GM18951 (cell line): ENCODE results near the gene SEL1L.
"Not testable (repeated sequence)": the region's sequence is repeated elsewhere in the genome, so short reads cannot be mapped to it uniquely, and the experiment has no call there.

Experiments
- POLR2A ChIP-seq: IDR thresholded peaks from 4 replicates; pipeline ENCODE4 v1.6.1; 2011; ENCODE audit warnings: mild to moderate bottlenecking; ENCODE audit not compliant: insufficient read length, insufficient read depth; ENCODE audit errors: extremely low read depth
- in situ Hi-C: fragments of 300-500 bp; cut with MboI; formaldehyde crosslinking; loops from one replicate; pipeline ENCODE4 v1.12.0; 2022; ENCODE audit warnings: low sequenced_read_pairs, mixed read lengths, inconsistent platforms; ENCODE audit not compliant: unreplicated experiment

SEL1L gene

DNA sequence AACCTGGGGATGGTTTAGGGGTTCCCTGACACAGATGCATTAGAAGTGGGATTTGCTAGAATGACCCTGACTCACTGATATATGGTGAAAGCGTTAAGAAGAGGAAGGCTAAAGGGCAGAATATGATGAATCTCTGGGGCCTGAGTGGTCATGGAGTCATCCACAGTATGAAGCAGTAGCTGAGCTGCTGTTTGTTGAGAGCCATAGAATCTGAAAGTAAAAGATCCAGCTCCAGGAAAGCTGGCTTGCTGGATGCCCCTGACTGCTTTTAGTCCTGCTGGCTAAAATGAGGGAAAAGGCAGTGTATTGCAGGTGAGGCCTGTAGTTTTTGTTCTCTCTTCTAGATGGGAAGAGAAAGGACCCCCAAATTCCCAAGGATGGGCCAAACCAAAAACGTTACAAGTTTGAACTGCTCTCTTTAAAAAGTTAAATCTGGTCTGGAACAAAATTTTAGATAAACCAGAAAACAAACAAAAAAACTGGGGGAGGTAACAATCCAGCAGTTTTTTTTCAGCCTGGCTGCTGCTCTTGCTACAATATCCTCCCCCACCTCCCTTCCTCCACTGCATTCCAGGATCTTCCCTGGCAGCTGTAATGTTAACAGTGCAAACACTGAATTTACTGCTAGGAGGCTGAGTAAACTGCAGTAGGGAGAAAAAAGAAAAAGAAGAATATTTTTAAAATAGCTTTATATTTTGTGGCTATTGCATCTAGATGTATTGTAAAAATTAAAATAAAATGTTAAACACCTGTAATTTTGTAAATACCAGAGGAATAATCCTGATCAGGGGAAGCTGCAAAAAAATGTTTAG, 16.5 kb downstream of the SEL1L start:
- in situ Hi-C loops = no loop called here
- TF ChIP-seq POLR2A = no peak

DNA sequence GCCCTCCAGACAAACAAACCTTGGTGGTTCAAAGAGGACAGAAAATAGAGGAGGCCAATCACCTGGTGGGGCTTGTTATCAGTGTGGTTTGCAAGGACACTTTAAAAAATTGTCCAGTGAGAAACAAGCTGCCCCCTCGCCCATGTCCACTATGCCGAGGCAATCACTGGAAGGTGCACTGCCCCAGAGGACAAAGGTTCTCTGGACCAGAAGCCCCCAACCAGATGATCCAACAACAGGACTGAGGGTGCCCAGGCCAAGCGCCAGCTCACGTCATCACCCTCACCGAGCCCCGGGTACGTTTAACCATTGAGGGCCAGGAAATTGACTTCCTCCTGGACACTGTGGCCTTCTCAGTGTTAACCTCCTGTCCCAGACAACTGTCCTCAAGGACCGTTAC, 17.7 kb downstream of the SEL1L start:
- in situ Hi-C loops = not testable (repeated sequence)

DNA sequence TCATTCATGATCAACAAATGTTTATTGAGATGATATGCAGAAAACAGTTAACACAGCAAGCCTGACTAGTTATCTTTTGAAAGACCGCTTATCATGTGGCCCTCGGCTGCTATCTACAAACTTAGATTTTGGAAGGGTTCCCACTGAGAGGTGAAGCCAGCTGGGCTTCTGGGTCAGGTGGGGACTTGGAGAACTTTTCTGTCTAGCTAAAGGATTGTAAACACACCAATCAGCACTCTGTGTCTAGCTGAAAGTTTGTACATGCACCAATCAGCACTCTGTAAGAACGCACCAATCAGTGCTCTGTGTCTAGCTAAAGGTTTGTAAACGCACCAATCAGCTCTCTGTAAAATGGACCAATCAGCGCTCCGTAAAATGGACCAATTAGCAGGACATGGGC, 20.8 kb downstream of the SEL1L start:
- in situ Hi-C loops = not testable (repeated sequence)

DNA sequence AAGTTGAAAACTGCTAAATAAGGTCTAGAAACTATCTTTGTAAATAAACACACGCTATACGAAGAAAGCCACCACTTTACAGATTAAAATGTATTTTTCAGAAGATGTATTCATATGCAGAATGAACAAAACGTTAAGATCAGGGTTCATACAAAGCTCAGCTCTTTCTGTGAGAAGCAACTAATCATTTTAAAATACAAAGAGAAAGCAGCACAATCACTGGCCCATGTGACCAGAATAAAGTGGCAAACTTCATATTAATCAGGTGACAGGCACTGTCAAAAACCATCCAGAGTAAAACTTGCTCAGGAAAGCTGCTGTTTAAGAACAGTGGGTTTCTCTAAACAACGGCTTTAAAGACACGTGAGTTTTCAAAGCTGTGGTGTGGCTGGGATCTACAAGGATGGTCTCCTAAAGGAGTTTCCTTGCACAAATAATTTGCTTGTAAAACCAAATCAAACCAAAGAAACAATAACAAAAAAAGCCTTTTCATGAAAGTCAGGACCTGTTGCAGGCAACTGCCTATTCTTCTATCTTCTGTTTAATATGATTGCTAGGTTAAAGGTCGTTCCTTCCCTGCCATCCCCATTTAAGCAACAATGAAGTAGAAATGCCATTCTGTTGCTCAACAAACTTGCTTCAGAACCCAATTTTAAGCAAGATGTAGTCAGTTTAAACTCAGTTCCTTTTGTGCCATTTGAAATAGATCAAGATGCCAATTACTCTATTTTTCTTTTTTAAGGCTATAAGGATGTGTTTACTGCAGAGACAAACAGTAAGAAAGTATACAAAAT, 22.3 kb downstream of the SEL1L start:
- in situ Hi-C loops = no loop called here
- TF ChIP-seq POLR2A = no peak

DNA sequence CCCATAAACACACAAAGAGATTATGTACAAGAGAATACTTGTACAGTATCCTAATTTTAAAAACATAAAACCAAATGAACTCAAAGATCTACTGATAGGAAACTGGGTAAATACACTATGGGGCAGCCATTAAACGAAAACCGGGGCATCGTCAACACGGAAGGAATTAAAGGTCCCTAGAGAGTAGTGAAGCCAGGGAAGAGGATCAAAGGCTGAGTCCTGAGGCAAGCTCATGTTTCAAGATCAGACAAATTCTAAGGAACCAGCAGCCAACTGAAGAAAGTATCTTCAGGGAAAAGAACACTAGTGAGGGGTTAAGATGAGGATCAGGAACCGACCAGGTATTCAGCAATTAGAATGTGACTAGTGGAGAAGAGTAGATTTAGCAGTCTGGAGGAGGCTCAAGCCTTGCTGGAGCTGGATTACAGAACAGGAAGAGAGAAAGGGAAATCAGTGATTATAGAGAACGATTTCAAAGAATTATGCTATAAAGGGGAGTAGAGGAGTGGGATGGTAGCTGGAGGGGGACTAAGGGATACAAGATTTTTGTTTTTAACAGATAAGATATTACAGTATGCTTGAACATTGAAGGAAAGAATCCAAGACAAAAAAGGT, 23.7 kb downstream of the SEL1L start:
- in situ Hi-C loops = no loop called here
- no peak for TF ChIP-seq POLR2A

DNA sequence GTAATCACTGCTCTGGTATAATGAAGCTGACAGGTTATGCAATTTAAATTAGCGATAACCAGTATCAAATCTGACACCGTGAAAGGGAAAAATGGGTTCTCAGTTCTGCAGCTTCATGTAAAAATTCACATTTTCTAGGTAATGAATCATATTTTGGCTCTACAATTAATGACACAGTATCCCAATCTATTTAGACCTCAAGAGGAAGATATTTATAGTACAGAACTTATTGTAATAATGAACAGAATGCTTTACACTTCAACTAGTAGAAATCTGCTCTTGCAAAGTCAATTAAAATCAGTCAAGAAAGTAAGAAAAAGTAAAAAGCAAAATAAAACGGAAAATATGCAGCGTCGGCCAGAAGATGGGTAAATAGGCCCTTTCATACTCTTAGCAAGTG, 24.3 kb downstream of the SEL1L start:
- no peak for TF ChIP-seq POLR2A

DNA sequence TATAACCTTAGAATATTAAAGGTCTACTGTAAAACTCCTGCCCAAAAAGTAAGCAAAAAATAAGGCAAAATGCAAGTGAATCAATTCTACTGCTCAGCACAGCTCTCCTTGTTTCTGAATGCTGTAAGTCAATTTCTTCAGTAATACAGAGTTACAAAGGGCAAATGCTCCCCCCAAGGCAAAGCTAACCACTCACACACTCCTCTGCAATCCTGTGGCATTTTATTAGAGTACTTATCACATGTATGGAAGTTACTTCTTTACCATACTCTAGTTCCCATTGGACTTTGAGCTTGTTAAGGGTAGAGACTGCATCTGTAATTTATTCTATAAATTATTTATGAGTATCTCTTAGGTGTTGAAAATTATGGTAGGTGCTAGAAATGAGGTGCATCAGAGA, 27.2 kb downstream of the SEL1L start:
- in situ Hi-C loops = no loop called here

More for the DNA sequence above, 24.3 kb downstream of the SEL1L start:
- in situ Hi-C loops = no loop called here

DNA sequence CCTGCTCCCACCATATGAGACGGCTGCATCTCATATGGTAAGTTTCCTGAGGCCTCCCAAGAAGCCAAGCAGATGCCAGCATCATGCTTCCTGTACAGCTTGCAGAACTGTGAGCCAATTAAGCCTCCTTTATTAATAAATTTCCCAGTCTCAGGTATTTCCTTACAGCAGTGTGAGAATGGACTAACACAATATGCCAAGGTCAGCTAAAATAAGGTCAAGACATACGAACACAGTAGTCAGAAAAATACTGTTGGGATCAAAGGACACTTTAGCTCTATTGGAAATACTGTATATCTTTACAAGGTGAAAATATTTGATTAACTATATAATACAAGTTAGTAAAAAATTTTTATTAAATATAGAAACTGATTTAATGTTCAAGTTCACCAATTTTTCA, 28.8 kb downstream of the SEL1L start:
- in situ Hi-C loops = no loop called here
- TF ChIP-seq POLR2A = no peak

More for the DNA sequence above, 27.2 kb downstream of the SEL1L start:
- no peak for TF ChIP-seq POLR2A

DNA sequence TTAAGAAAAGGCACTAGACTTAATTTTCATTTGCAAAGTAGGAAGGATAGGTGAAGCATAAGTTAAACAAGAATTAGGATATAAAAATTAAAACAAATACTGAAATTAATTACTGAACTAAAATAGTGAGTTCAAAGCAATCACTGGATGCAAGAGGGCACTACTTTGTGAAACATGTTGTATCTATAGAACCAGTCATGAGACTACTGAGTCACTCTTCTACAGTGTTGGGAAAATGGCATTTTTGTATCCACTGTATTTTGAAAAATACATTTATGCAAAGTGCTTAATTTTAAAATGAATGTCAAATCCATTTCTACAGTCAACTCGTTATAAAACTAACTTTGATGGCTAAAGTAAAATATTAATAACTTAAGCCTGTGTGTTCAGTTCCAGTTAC, 47.9 kb downstream of the SEL1L start:
- no peak for TF ChIP-seq POLR2A
- in situ Hi-C loops = no loop called here

DNA sequence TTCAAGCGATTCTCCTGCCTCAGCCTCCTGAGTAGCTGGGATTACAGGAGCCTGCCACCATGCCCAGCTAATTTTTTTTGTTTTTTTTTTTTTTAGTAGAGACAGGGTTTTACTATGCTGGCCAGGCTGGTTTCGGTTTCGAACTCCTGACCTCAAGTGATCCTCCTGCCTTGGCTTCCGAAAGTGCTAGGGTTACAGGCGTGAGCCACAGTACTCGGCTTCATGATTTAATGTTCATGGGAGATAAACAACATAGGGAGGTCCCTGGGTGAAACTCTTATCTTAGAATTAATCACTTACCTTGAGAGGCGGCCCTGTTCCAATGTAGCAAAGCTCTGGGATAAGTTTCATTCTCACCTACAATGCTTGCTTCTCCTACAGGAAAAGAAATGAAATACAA, 48.3 kb downstream of the SEL1L start:
- in situ Hi-C loops = no loop called here
- TF ChIP-seq POLR2A = no peak

DNA sequence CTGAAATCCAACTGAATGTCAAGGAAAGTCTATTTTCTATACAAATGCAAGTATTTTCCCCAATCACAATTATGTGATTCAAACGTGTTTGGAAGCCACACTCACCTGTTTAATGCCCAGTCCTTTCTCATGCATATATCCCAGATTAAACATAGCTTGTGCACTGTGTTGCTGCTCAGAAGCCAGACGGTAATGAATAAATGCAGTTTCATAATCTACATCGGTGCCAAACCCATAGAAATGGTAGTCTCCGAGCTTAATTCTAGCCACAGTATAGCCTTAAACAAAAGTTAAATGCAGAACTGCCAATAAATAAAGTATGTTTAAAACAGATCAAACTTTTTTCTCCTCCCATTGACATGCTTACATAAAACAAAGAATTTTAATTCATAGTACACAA, 49.5 kb downstream of the SEL1L start:
- TF ChIP-seq POLR2A = no peak
- in situ Hi-C loops = no loop called here

DNA sequence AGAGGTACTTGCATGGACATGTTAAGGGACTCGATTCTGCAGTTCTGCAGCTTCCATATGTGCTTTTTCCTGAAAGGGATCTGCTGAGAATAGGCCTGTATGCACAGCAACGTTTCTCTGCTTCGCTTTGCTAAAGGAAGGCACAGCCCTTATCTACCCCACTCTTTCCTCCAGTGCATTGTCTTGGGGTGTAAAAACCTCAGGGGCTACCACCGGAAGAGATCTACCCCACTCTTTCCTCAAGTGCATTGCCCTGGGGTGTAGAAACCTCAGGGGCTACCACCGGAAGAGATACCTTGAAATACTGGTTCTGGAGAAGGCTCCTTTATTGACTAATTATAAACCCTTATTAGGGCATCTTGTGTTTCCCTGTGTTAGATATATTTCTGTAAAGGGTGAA, 52.9 kb downstream of the SEL1L start:
- in situ Hi-C loops = no loop called here
- no peak for TF ChIP-seq POLR2A

DNA sequence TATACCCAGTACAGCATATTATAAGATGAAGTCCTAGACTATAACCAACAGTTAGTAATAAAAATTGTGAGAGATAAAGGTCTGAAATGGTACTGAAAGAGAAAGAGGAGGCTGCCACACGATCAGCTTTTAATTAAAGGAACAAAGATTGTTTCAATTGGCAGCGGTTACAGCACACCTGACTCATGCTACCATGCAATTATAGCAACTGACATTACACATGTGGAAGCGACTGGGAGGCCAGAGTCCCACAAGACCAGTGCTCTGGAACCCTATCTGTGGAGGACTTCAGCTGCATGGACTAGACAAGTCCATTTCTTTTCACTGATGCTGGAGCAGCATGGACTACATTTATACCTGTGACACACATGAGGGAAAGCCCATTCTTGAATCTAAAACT, 55.2 kb downstream of the SEL1L start:
- TF ChIP-seq POLR2A = no peak

DNA sequence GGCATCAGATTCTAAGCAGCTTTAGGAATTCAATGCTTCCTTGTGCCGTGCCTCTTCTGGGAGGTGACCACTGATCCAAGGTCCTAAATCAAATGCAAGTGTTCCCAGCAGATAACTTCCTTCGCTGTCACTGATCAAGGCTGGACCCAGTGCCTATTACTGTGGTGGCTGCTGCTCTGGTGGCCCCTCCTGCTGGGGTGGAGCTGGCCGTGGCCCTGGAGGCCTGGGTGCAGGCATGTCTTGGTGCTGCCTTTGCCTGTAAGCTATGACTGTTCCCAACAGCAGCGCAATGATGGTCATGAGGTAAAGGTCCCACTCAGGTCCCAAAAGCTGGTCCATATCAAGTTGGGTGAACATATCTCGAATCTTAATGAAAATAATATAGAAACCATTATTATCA, 56.8 kb downstream of the SEL1L start:
- in situ Hi-C loops = no loop called here

More for the DNA sequence above, 55.2 kb downstream of the SEL1L start:
- in situ Hi-C loops = no loop called here

More for the DNA sequence above, 56.8 kb downstream of the SEL1L start:
- no peak for TF ChIP-seq POLR2A
